Activated CD8-positive, alpha-beta memory T cell treated with anti-CD3 and anti-CD28 coated beads, Interleukin-2, amount 50 U/mL, for 24 hours (primary cell): ENCODE results near the gene UBE2V1.
"Not testable (repeated sequence)": the region's sequence is repeated elsewhere in the genome, so short reads cannot be mapped to it uniquely, and the experiment has no call there.

Experiments
- DNase-seq: peaks from one replicate; pipeline ENCODE4 v3.0.0-alpha.2; 2020; ENCODE audit errors: extremely low read depth

The UBE2V1 gene

DNA sequence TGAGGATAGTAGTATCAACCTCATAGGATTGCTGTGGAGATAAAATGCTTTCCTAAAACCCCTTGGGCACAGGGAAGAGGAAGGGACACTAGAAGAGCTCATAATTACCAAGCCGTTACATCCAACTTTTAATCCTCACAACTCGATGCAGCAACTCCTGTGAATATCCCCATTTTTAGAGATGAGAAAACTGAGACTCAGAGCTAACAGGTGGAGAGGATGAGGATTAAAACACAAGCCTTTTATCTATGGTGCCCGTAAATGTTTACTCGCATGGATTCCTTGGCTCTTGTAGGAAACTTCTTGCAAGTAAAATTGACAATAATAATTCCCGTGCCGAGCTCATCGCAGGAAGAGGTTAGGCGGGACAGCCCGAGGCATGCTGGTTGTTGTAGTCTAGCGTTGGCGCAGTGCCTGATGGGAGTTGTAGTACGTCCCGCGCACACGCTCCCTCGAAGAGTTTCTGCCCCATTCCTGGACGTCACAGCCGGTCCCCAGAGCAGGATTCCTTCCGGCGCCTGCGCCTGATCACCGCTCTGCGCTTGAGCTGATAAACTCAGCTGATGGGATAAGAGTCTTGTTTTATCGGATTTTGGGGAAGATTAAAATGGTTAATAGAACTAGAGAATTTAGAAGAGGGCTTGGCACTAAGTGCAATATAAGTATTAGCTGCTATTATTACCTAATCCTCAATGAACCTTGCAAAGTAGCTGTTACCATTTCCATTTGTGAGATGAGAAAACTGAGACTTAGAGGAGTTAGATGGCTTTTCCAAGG lies 2.8 kb upstream of the UBE2V1 start:
- peak; percentile 74 for DNase-seq

DNA sequence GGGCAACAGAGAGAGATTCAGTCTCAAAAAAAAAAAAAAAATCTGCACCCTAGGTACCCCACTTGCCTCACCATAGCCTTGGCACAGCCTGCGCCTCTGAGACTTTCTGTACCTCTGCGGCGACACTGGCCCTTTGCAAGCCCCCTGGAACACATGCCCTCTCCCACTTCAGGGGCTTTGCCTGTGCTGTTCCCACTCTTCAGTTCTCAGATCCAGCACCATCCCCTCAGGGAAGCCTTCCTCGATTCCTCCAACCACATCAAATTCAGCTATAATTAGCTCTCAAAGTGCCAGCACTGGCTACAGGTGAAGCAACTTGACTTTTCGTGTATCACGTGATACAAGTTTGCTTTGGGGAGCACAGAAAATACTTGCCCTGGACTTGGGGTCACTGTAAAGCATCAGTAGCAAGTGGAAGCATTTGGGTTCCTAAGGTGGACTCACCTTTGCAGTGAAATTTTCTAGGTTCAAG lies 2.1 kb upstream of the UBE2V1 start:
- no peak for DNase-seq

DNA sequence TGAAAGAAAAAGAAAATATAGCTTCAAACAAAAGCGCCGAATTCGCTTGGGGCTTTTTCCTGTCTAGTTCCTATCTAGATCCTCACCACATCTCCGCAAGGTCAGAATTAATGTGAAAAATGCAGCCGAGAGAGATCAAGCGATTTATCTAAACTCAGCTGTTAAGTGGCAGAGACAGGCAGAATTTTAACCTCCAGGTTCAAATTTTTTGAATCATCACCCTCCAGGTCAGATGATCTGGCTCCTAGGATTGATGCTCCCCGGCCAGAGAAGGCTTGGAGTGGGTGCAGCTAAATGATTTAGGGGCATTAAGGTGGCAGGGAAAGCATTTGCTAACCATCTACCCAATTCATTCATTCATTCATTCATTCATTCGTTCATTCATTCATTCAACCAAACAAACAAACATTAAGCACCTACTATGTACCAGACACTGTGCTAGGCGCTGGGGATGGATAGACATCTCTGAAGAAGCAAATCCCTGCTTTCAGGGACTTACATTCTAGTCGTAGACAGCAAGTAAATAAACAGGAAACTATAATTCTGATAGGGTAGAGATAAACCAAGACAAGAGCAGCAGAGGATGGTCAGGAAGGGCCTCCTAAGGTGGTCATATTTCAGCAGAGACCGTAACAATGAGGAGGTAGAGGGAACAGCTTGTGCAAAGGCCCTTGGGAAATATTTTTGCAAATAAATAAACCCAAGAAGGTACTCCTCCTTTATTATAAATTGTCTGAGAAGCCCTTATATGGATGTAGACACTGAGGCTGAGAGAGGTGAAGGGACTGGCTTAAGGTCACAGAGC lies 672 bp upstream of the UBE2V1 start:
- no peak for DNase-seq

DNA sequence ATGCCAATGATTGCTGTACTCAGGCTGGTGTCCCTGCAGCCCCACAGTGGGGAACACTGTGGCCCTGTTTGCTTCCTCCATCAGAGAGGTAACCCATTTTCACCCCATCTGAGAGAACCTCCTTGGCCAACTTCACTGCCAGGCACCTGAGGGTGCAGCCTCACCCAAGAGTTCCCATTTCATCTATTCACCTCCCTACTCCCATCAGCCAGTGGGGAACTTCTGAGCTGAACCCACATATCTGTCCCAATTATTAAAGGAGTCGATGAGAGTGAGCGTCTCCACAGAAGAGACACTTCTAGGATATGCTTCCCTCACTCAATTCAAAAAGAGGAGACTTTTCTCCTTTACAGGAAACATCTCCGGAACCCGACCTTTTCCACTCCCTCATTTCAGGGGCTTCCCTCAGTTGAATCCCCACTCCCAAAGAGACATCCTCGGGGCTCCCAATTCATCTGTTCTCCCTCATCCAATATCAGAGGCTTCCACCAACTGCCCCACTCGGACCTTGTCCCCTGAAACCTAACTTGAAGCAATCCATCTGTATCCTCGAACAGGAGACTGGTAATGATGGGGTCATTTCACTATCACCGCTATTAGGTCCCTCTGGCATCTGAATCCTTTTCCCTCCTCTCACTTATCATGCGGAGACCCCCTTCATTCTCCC lies 988 bp downstream of the UBE2V1 start:
- DNase-seq = no peak

DNA sequence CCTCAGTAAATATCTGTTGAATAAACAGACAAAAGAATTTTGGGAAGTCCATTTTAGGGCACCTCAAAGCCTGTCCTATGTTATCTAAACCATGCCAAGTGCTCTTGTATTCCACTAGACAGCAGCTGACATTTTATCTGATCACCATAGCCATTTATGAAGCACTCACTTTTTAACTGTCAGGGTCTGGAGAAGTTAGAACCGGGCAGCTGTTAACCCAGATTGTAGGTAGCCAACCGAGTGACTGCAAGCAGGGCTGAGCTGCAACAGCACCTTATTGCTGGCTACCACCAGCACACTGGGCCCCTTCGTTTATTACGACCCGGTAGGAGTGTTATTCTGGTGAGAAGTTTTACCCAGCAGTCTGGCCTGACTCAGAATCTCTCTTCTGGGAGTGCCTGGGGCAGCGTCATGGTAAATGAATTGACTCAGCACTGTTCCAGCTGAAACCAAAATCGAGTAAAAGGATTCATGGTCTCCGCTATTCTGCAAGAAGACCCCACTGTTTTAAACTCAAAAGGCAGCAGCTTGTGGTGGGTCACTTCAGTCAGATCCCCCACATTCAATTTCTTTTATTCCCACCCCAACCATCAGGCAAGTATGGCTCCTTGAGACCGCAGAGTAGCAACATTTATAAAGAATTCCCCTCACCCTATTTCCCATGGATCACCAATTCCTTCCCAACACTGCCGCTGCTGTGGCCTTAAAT lies 1.7 kb downstream of the UBE2V1 start:
- DNase-seq = peak; percentile 26

DNA sequence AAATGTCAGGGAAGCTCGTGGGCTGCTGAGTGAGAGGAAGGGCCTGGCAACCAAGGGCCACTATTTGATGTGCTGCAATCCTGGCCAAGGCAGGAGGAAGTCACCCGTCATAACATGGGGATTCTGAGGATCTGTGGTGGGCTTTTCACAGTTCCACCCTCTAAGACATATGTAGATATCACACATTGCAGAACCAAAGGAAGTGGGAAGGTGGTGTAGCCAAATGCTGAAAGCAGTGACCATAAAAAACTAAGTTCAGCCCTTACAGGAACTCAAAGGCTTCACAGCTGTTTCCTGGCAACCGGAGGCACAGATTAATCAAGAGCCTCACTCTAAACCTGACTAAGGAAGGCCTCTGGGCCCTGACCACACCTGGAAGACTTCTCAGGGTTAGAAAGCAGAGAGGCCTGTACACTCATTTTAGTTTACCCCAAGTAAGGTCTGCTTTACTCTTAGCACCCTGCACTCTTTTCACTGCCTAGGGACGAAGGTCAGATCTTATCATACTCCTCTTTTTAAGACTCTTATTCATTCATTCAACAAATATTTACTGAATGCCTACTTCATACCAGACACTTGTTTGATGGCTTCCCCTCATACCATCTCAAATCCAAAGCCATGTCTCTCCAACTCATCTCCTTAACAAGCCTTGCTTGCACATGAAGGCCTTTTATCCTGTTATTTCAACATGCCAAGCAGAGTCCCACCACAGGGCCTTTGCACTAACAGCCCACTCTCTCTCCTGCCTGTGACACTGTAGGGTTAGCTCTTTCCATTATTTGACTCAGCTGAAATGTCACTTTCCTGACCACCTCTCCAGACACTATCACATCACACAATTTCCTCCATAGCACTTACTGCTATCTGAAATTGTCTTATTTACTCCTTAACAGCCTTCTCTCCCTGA lies 2.6 kb downstream of the UBE2V1 start:
- DNase-seq = no peak

DNA sequence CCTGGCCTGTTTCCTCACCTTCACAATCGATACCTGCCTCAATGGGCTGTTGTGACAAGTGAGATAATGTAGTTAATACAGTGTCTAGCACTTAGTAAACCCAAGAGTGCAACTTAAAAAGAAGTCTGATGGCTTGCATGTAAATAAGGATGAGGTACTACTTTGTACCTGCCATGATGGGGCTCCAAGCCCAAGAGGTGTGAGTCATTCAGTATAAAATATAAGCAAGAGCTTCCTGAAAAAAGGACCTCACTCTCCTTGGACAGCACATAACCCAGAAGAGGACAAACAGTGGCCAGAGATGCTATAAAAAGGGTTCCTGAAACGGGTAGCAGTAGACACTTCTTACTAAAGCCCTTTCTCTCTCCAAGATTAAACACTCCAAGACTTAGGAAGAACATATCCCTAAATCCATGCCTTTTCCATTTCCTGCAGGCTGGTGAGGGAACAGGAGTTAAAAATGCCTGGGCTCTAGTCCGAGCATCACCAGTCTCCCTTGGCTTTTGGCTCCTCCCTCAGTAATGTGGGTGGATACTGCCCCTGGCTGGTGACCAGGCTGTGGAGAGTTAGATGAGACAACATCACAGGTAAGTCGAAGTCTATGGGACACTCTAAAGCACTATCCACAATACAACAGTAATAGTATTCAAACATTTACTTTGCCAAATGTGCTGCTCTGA lies 4.3 kb downstream of the UBE2V1 start:
- DNase-seq = no peak

DNA sequence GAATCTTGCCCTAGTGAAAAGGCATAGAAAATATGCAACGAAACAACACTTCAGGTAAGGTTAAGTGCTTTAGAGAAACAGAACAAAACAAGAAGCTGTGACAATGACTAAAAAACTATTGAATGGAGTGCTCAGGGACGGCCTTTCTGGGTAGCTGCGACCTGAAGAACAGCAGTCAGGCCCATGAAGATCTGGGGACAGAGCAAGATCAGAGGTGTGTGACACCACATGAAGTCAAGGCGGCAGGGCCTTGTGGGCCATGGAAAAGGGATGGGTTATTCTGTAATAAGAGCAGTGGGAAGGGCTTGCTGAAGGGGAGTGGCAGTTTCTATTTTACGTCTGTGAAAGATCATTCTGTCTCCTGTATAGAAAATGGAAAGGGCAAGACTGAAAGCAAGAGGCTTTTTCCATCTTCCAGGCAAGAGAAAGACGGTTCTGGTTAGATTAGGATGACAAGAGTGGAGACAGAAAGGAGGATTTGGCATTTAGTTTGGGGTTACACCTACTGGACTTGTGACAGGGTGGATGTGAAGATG lies 5.1 kb downstream of the UBE2V1 start:
- DNase-seq = no peak

DNA sequence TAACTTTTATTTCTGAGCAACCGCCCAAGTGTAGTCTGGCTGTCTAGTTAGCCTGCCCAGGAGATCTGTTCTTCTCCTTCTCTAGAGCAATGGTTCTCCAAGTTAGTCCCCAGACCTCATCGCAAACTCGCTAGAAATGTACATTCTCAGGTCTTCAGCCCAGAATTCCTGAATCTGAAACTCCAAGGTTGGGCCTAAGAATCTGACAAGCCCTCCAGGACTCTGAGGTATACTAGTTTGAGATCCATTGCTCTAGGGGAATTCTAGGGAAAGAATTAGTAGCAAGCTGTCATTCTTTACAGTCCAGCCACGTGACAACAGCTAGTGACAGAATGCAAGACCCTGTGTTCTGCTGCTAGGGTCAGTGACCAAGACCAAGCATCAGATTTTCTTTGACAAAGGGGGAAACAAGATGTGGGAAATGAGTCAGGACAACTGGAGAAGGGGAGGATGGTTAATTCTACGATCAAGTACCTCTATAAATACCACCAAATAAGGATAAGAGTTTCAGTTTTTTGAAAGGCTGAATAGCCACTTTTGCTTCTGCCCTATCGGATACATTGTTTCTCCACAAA lies 5.8 kb downstream of the UBE2V1 start:
- no peak for DNase-seq

DNA sequence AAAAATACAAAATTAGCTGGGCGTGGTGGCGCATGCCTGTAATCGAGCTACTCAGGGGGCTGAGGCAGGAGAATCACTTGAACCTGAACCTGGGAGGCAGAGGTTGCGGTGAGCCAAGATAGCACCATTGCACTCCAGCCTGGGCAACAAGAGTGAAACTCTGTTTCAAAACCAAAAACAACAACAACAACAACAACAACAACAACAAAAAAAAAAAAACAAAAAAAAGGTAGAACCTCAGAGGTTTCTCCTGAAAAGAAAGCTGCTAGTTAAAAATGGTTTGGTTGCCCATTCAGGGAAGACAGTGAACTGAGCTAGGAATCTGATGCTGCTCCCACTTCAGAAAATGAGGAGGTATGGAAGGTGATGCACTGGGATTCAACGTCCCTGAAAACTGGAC lies 6.3 kb downstream of the UBE2V1 start:
- DNase-seq = not testable (repeated sequence)

DNA sequence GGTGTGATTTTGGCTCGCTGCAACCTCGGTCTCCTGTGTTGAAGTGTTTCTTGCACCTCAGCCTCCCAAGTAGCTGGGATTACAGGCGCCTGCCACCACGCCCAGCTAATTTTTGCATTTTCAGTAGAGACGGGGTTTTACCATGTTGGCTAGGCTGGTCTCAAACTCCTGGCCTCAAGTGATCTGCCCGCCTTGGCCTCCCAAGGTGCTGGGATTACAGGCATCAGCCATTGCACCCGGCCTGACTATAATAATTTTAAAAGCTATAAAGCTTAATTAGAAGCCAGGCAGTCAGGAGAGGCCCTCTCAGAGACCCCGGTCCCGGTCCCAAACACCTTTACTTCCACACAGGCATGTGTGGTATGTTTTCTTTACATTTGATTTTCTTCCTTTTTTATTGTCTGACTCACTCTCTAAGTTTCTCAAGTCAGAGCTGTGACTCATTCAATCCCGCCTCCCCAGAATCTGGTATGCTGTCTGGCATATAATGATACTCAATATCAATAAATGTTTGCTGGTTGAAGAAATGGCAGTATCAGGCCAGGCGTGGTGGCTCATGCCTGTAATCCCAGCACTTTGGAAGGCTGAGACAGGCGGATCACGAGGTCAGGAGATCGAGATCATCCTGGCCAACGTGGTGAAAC lies 9.4 kb downstream of the UBE2V1 start:
- DNase-seq = not testable (repeated sequence)

DNA sequence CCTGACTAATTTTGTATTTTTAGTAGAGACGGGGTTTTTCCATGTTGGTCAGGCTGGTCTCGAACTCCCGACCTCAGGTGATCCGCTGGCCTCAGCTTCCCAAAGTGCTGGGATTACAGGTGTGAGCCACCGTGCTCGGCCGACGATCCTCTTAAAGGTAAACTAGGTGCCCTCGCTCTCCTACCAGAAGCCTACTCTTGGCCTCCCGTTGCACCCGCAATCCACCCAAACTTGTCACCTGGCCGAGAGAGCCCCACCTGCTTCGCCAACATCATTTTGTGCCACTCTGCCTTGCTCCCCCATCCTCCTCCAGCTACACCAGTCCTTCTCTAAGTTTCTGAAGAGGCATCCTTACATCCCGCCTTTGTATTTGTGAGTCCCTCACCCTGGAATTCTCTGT lies 10.4 kb downstream of the UBE2V1 start:
- not testable (repeated sequence) for DNase-seq

DNA sequence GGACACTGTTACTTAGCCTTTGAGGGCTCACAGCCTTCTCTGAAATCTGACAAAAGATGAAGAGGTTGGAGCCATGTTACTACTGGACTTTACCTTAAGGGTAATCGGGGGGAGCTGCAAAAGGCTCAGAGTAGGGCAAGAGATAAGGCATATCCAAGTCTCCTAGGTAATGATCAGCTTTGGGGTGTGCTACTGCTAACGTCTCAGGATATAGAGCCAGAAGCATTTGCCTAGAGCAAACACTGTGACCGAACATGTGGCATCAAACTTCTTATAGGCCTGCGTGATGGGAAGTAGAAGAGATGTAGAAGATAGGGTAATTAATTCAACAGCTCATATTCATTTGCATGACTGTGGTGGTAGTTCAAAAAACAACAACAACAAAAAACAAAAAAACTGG lies 11.1 kb downstream of the UBE2V1 start:
- DNase-seq = no peak

DNA sequence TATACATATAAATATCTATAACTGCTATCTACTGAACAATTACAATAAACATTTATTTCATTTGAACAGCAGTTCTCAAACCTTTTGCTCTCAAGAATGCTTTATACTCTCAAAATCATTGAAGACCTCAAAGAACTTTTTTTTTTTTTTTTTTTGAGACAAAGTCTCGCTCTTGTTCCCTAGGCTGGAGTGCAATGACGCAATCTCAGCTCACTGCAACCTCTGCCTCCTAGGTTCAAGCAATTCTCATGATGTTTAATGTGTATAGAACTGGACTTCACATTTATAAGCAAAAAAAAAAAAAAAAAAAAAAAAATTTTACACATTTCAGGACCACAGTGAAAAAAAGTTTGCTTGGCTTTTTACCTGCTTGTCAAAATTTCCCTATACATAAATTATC lies 11.7 kb downstream of the UBE2V1 start:
- no peak for DNase-seq

DNA sequence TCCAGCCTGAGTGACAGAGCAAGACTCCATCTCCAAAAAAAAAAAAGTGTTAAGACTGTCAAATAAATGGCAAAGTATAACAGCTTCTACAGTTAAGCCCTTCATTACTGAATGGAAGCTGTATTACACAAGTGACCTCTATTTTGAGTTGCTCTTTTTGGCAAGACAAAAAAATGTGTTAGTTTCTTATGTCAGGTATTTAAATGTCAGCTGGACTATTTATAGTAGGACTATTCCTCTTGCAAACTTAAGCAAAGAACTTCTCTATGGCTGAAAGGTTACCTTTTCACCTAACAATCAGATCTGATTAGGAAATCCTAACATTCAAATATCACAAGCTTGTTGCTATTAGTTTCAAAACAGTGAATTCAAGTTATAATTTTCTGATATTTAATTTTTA lies 12.4 kb downstream of the UBE2V1 start:
- no peak for DNase-seq

DNA sequence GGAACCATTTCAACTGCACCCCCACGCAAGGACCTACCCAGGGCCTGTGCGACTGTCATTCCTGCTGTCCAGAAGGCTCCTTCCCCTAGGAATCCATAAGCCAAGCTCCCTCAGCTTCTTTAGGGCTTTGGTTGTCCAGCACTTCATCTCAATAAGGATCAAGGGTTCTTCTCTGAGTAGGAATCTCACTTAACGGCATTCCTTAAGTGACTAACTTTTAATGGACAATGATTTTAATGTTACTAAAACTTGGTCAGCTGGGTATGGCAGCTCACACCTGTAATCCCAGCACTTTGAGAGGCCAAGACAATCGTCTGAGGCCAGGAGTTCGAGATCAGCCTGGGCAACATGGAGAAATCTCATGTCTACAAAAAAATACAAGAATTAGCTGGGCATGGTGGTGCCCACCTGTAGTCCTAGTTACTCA lies 13.4 kb downstream of the UBE2V1 start:
- DNase-seq = no peak

DNA sequence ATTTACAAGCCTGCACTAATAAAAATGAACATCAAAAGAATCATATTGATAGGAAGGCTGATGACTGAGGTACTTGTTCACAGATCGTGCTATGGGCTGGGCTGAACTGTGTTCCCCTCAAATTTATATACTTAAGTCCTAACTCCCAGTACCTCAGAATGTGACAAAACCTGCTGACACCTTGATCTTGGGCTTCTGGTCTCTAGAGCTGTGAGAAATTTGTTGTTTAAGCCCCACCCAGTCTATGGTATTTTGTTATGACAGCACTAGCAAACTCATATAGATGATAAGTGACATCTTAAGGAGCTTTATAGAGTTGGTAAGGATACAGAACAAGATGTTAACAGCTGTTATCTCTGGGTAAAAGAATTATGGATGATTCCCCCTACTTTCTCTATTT lies 13.8 kb downstream of the UBE2V1 start:
- DNase-seq = no peak

DNA sequence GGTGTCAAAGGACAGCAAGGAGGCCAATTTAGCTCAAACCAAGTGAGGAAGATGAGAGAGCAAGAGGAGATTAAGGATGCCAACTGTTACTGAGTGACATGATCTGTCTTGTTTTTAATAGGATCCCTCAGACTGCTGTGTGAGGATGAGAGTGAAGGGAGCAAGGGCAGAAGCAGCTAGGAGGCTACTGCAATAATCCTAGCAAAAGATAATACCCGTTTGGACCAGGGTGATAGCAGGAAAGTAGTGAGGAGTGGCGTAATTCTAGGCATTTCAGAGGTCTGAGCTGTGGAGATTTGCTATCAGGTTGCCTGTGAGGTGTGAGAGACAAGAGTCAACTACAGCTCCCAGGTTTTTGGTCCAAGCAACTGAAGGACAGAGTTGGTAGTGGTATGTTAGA lies 14.7 kb downstream of the UBE2V1 start:
- no peak for DNase-seq

DNA sequence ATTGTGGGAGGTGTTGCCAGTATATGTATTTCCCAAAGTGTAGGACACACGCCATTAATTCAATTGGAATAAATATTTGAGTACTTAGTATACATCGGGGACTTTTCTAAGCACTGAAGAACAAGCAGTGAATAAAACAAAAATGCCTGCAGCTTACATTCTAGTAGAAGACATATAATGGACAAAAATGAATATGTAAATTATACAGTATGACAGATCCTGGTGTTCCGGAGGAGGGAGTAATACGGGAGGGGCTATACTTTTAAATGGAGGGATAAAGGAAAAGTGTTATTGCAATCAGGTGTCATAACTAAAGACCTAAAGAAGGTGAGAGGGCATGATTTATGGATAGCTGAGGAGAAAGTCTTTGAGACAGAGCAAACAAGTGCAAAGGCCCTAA lies 15.1 kb downstream of the UBE2V1 start:
- no peak for DNase-seq
